Fibroblast of skin of right quadriceps (primary cell): Measurements from ENCODE around the gene PRAMEF12.
"Not testable (repeated sequence)": the region's sequence is repeated elsewhere in the genome, so short reads cannot be mapped to it uniquely, and the experiment has no call there.

Source experiments
- DNase-seq: peaks from one replicate; pipeline ENCODE4 v3.0.0-alpha.2; 2013

The PRAMEF12 gene

GRCh38 chr1:12773438-12773837 lies at the start of gene PRAMEF12:
Gene PRAMEF12, plus strand, starts transcription at chr1:12773738. Its CDS starts 1,130 bp downstream, at chr1:12774868.
- DNase-seq, result no peak

GRCh38 chr1:12728391-12728790 lies 45.1 kb upstream of the PRAMEF12 start:
- DNase-seq, result no peak

GRCh38 chr1:12730156-12730555 lies 43.4 kb upstream of the PRAMEF12 start:
- DNase-seq, result no peak

- DNase-seq, result not testable (repeated sequence)
These were observed 42.5 kb upstream of the PRAMEF12 start for GRCh38 chr1:12731084-12731483.

- DNase-seq, result no peak
These were observed 38.9 kb upstream of the PRAMEF12 start for GRCh38 chr1:12734651-12735050.

DNA sequence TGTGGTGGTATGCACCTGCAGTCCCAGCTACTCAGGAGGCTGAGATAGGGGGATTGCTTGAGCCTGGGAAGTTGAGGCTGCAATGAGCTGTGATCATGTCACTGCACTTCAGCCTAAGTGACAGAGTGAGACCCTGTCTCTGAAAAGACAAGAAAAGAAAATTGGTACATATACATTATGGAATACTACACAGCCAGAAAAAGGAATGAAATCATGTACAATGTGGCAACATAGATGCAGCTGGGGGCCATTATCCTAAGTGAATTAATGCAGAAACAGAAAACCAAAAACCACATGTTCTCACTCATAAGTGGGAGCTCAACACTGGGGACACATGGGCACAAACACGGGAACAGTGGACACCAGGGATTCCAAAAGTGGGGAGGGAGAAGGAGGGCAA lies 34.6 kb upstream of the PRAMEF12 start:
- no peak for DNase-seq

DNA sequence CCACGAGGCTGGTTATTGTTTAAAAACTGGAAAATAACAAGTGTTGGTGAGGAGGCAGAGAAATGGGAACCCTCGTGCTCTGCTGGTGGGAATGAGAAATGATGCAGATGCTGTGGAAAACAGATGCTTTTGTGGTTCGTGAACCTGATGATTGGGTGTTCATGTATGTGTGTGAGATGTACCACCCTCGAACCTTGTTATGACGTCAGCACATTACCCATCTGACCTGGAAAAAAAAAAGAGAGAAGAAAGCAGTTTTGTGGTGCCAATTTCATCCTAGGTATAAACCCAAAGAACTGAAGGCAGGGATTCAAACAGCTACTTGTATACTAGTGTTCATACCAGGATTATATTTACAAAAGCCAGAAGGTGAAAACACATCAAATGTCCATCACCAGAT lies 33.9 kb upstream of the PRAMEF12 start:
- no peak for DNase-seq

DNA sequence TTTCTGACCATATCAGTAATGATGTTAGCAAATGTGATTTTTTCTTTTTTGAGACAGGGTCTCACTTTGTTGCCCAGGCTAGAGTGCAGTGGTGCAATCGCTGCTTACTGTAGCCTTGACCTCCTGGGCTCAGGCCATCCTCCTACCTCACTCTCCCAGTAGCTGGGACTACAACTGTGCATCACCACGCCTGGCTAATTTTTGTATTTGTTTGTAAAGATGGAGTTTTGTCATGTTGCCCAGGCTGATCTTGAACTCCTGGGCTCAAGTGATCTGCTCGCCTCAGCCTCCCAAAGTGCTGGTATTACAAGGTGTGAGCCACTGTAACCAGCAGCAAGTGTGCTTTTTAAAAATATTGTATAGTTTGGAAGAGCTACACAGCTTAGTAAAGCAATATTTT lies 31.6 kb upstream of the PRAMEF12 start:
- no peak for DNase-seq

DNA sequence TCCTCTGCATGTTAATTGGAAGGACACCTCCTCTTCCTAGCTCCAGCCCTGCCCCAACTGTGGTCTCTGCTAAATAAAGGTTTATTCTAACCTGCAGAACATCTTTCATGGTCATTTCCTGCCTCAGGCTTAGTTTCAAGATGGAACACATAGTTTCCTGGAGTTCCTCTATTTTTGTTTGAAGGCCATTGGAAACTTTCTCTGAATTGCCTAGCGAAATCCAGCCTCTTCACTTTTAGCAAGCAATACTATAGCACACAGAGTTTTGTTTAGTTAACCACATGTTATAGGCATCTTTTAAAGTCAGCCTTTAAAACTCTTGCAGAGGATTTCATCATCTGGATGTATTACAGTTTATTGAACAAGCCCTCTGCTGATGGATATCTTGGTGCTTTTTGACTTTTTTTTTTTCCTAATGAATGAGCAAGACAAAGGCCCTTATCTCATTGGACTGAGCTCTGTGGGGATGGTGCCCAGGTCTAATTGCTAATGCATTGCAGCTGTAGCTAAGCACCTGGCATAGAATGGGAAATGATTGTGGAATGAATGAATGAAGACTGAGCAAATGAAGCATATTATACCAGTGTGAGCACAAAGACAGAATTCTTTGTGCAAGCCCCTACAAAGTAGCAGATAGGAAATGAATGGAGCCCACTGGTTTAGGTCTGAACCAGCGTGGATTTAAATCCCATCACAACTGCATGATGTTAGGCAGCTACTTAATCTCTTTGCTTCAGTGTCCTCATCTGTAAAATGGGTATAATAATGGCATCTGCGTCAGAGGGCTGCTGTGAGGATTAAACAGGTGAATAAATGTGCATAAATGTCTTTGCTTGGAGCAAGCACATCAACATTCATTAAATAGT lies 28.2 kb upstream of the PRAMEF12 start:
- peak; percentile 39 for DNase-seq

GRCh38 chr1:12745992-12746323 lies 27.6 kb upstream of the PRAMEF12 start, which contains the start of gene CFAP107:
Gene CFAP107, plus strand, starts transcription at chr1:12746200. Its CDS starts 231 bp downstream, at chr1:12746431.
- peak; percentile 4 for DNase-seq

DNA sequence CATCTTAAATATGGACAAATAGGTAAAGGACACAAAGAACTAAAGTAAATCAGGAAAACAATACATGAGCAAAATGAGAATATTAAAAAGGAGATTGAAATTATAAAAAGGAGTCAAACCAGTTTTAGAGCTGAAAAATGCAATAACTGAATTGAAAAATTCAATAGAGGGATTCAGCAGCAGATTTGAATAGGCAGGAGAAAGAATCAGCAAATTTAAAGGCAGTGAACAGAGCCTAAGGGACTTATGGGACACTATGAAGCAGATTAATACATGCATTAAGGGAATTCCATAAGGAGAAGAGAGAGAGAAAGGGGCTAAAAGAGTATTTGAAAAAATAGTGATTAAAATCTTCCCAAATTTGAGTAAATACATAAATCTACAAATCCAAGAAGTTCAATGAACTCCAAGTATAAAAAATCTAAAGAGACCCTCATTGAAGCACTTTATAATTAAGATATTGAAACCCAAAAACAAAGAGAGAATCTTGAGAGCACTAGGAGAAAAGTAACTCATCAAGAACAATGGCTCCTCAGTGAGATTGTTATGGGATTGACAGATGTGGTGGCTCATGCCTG lies 24.7 kb upstream of the PRAMEF12 start:
- no peak for DNase-seq

DNA sequence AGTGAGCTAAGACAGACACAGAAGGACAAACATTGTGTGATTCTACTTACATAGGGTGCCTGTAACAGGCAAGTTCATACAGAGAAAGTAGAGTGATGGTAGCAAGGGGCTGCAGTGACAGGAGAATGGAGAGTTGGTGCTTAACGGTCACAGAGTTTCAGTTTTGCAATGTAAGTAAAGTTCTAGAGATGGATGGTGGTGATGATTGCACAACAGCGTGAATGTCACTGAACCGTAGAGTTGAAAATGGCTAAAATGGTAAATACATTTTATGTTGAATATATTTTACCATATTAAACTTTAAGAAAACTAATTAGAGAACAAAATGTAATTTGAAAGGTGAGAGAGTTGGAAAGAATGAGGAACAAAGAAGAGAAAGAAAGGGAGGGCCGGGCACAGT lies 18.8 kb upstream of the PRAMEF12 start:
- no peak for DNase-seq

DNA sequence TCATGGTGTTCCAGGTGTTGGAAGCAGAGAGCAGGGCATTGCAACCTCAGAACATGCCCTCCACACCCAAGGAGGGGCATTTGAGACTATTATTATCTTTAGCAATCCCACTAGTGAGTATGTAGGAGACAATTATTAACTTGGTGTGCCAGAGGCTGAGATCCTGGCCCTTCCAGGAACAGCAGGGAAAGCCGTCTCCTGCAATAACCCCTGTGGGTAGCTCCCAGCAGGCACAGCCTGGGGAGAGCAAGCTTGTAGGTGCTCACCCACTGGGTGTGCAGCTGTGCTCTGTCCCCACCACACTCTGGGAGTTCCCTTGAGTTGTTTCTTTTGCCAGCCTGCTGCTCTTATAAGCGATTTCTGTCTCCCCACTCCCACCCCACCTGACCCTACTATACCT lies 17.3 kb upstream of the PRAMEF12 start:
- DNase-seq, result no peak

GRCh38 chr1:12756768-12757413 lies 16.6 kb upstream of the PRAMEF12 start:
- no peak for DNase-seq

- DNase-seq, result no peak
These were observed 15.7 kb upstream of the PRAMEF12 start for GRCh38 chr1:12757836-12758235.

- no peak for DNase-seq
These were observed 13.2 kb upstream of the PRAMEF12 start for GRCh38 chr1:12760256-12760795.

- no peak for DNase-seq
These were observed 11.8 kb upstream of the PRAMEF12 start for GRCh38 chr1:12761781-12762180.

DNA sequence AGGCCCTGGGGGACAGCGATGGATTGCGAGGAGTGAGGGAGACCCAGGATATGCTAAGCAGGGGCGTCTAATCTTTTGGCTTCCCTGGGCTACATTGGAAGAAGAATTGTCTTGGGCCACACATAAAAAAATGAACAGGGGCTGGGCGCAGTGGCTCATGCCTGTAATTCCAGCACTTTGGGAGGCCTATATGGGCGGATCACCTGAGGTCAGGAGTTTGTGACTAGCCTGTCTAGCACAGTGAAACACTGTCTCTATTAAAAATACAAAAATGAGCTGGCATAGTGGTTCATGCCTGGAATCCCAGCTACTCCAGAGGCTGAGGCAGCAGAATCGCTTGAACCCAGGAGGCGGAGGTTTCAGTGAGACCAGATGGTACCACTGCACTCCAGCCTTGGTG lies 10.8 kb upstream of the PRAMEF12 start:
- no peak for DNase-seq

DNA sequence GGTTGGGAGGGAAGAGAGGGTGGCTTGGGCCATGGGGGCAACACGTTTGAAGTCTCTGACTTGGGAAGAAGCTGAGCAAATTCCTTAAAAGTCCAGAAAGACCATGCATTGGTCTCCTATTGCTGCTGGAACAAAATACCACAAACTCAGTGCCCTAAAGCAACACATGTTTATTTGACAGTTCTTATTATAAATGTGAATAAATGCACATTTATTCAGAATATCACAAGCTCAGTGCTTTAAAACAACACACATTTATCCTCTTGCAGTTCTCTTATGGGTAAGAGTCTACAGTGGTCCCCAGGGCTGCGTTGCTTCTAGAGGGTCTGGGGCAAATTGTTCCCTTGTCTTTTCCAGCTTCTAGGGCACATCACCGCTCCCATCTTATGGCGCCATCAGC lies 10.1 kb upstream of the PRAMEF12 start:
- DNase-seq, result no peak

GRCh38 chr1:12764016-12764415 lies 9.5 kb upstream of the PRAMEF12 start:
- no peak for DNase-seq

DNA sequence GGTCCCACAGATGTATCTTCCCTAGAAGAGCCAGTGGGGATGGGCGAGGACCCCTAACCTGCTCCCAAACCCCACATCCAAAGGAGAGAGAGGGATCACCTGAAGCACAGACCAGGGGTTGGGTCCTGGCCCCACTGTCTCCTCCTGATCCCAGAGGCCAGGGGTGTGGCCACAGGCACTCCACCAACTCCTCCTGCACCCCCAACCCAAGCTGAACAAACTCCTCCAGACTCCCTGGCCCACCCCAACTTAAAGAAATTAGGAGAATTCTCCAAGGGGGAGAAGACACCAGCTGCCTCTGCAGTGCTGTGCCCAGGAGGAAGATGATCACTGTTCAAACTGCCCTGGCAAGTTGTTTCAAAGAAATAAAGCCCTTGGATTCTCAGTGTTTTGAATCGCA lies 4.5 kb upstream of the PRAMEF12 start:
- DNase-seq, result no peak

DNA sequence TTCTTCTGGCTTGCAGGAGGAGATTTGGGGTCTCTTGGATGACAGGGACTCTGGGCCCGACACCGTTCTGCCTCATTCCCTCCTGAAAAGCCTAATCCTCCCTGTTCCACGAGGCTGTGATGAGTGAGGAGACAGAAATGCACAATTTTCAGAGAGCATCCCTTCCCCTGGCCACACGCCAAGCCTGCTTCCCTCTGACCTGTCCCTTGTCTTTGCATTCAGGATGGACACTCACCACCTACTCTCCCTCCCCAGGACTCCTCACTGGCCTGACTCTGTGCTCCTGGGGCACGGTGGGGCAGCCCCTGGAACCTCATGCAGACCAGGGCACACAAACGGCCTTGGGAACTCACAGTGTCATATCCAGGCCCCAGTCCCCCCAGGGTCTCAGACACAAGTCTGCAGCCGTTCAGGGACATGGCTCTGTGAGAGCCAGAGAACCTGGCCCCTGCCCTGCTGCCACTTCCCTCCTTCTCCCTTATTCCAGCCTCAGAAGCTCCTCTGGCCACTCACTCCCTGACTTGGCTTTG lies 3.5 kb upstream of the PRAMEF12 start:
- DNase-seq, result no peak

- no peak for DNase-seq
These were observed 2.9 kb upstream of the PRAMEF12 start for GRCh38 chr1:12770620-12771019.

GRCh38 chr1:12771186-12771585 lies 2.4 kb upstream of the PRAMEF12 start:
- no peak for DNase-seq
